HG02973 (cell line): ENCODE results near the gene C16orf96.
A peak's percentile ranks its signal among the peaks of the same experiment; 100 is the strongest.

Experiments
- ATAC-seq: cut with Tn5 transposase; IDR thresholded peaks from one replicate; pipeline ENCODE4 v1.9.1; 2021; ENCODE audit warnings: moderate library complexity; ENCODE audit not compliant: unreplicated experiment

C16orf96 gene

DNA sequence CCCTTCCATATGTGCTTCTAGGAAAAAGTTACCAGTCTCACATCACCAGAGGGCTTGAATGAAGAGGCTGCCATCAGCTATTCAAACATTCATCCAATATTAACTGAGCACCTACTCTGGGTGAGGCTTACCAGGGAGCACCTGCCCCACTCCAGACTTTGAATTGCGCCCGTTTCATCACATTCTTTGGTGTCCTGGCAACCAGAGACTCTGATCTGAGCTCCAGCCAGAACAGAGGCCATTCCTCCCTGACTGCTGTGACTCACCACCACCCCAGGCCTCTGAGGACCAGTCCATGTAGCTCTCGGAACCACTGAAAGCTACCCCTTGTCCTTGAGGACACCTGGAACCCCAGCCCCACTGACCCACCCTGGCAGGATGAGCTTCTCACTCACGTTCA is at the start of gene C16orf96:
Gene C16orf96, plus strand, starts transcription at position 229 of the 400 bp plus-strand sequence. Its CDS starts 150 bp downstream, at position 379.
- ATAC-seq = no peak

- peak; percentile 45 for ATAC-seq
These were observed 49.7 kb upstream of the C16orf96 start for GRCh38 chr16:4506450-4506849.

- ATAC-seq = no peak
These were observed 48.4 kb upstream of the C16orf96 start for GRCh38 chr16:4507588-4508345.

- ATAC-seq = no peak
These were observed 47.3 kb upstream of the C16orf96 start for GRCh38 chr16:4508806-4509205.

DNA sequence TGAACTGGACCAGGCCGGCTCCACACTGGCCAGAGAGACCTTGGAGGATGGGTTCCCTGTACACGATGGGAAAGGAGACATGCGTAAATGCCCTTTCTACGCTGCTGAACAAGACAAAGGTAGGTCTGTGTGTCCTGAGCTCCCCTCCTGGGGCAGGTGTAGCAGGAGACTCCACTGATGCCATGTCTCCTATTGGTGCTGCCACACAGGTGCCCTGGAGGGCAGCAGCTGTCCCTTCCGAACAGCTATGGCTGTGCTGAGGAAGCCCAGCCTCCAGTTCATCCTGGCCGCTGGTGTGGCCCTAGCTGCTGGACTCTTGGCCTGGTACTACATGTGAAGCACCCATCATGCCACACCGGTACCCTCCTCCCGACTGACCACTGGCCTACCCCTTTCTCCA is 46.7 kb upstream of the C16orf96 start:
- ATAC-seq = no peak

- ATAC-seq = no peak
These were observed 46.0 kb upstream of the C16orf96 start for GRCh38 chr16:4510131-4510530.

DNA sequence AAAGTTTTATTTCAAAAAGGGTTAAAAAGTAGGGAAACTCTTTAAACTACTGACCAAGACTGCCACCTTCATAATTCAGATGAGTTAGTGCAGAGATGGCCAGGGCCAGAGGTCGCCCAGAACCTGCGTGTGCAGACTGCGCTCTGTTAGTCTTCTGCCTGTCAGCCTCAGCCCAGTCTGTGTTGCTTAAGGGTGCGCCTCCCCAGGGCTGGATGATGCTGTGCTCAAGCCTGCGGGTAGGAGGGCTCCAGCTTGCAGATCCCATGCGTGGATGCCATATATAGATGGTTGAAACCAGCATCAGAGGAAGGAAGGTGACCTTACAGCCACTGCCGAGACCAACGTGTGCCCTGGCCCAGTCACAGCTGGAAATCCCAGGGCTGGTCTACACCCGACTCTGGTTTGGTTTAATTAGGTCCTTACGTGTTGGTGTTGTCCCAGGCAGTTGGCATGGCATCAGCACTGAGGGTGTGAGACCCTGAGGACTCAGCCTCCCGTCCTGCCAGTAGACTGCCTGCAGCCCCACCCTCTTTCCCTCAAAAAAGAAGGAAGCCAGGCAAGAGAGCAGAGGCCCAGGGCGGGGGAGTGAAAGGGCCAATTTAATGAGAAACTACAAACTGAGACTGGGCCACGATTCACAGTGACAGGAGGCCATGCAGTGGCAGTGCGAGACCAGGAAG is 45.3 kb upstream of the C16orf96 start:
- no peak for ATAC-seq

DNA sequence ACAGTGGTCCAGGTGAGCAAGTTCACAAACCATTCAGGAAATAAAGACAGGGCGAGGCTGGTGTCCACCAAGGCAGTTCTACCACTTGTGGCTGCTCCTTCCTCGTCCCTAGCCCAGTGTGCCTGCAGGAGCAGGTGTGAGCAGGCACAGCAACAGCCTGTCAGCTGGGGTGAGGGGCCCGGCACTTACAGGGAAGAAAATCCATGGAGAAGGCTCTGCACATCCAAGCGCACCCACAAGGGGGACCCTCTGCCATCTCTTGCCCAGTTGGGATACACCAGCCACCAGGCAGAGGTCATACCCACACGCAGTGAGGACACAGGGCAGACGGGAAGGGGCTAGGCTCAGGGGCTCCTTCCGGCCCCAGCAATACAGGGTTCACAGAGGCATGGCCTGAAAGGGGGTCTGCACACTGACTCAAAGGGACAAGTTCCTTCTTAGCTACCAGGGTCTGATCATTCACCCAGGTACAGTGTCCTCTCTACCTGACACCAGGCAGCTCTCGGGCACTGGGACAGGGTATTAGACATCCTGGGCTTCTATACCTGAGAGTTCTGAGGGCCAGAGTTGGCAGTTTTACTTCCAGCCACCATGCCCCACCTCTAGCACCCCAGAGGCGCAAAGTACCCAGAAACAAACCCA is 44.6 kb upstream of the C16orf96 start:
- no peak for ATAC-seq

DNA sequence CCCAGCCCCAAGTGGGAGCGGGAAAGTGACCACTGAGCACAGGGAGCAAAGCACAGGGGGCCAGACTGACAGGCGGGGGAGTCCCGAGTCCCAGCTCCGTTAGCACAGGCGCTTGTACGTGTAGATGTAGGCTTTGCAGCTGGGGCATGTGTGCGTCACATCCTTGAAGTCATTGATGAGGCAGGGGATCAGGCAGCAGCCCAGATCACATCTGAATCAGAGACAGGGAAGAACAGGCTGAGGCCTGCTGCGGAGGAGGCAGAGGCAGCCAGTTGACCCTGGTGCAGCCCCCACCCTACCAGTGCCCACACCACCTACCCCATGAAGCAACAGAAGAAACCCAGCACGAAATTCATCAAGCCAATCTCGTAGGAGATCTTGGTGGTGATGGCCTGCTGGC is 43.7 kb upstream of the C16orf96 start:
- ATAC-seq = no peak

GRCh38 chr16:4513086-4513860 is 42.9 kb upstream of the C16orf96 start:
- ATAC-seq = no peak

- no peak for ATAC-seq
These were observed 42.3 kb upstream of the C16orf96 start for GRCh38 chr16:4513881-4514280.

GRCh38 chr16:4514606-4515005 is 41.5 kb upstream of the C16orf96 start:
- ATAC-seq = no peak

DNA sequence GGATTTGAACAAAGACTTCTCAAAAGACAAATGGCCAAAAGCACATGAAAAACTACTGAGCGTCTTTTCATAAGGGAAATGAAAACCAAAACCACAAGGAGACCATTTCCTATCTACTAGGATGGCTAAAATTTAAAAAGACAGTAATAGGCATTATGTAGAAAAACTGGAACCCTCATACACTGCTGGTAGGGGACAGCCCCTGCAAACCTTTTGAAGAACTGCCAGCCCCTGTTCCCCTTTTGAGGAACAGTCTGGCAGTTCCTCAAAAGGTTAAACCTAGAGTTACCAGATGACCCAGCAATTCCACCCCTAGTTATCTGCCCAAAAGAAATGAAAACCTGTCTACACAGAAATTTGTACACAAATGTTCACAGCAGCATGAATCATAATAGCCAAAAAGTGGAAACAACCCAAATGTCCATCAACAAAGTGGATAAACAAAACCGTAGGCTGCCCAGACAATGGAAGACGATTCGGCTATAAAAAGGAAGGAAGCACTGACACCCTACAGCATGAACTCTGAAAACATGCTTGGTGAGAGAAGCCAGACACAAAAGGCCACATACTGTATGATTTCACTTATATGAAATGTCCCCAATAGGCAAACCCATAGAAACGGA is 40.4 kb upstream of the C16orf96 start:
- ATAC-seq = peak; percentile 45

DNA sequence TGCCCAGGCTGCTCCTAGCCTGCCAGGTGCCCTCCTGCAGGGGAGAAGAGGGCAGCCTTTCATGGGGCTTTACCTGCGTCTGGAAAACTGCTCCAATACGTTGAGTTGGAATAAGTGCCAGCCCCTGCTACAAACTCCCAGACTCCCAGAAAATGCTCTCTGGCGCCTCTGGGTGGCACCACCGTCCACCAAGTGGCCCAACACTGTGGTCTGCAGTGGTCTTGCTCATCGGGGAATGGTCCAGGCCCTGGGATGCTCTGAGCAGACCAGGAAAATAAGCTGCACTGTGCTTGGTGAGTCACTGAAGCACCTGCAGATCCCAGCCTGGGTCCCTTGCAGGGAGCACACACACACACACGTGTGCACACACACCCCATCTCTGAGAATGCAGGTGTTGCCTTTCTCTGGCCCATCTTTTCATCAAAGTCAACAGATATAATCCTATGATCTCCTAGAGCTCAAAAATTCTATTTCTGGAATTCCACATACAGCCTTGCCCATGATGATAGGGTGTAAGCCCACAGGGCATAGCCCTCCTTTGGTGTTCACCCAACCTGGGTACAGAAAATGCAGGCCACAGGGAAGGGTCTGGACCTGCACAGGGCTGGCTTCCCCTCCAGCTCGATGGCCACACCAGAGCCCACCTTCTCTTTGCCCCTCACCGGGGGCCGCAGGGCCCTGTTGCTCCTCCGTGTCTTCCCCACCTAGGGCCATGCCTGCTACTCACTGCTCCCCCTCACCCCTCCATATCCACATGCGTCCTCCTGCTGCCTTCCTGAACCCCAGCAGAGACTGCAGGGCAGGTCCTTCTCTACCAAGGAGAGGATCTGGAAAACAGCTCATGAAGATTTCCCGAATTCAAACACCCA is 38.1 kb upstream of the C16orf96 start:
- ATAC-seq = no peak

DNA sequence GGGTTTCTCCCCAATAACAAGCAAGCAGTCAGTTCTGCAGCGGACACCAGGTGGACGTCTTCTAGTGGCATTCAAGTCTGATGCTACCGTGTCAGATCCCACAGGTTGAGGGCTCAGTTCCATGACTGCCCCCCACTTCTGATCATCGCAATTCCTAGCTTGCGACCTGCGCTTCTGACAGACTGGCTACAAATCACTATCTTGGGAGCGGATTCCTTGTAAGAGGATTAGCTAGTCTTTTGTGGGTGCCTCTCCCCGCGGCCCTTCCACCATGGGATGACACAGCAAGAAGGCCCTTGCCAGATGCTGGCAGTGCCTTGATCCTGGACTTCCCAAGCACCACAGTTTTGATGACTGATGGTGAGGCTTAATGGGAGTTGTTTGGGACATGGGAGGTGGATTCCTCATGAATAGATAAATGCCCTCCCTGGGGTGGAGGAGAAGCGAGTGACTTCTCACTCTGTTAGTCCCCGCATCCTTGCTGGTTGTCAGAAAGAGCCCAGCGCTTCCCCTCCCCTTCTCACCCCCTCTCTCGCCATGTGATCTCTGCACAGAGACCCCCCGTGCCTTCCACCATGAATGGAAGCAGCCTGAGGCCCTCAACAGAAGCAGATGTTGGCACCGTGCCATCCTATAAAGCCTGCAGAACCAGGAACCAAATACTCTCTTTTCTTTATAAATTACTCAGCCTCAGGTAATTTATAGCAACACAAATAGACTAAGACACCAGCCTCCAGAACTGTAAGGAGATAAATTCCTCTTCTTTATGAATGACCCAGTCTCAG is 36.7 kb upstream of the C16orf96 start:
- ATAC-seq = no peak

- ATAC-seq = no peak
These were observed 35.2 kb upstream of the C16orf96 start for GRCh38 chr16:4520913-4521312.

- ATAC-seq = no peak
These were observed 34.0 kb upstream of the C16orf96 start for GRCh38 chr16:4522051-4522581.

DNA sequence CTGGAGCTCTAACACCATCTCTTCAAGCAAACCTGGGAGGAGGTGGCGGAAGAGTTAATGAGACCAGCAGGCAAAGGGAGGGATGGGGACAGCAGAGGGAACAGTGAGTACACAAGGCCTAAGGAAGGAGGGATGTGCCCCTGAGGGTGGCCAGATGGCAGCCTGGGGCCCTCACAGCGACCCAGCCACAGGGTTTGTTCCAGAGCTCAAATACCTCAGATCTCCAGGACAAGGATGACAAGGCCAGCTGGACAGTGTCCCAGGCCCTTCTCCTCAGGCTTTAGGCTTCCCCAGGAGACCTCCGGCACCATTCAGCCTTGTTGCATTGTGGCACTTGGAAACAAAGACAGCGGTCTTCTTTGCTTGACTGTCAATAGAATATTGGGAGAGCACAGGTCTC is 32.5 kb upstream of the C16orf96 start:
- no peak for ATAC-seq

DNA sequence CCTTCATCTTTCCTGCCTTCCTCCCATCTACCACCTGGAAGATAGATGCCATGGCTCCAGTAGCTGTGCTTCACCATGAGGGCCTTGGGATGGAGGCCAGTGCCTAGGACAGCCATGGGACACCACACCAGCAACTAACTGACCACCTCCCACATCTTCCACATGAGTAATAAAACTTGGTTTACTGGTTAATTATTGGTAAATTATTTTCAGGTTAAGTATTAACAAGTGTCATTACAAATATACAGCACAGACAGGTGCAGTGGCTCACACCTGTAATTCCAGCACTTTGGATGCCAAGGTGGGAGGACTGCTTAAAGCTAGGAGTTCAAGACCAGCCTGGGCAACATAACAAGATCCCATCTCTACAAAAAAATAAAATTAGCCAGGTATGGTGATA is 31.6 kb upstream of the C16orf96 start:
- no peak for ATAC-seq
